GM18526 (cell line): ENCODE data around the gene EMC8.

Experiments
- POLR2A ChIP-seq: IDR thresholded peaks from 3 replicates; pipeline ENCODE4 v1.6.1; 2011; ENCODE audit not compliant: insufficient read length; ENCODE audit errors: extremely low read depth

EMC8 gene

GRCh38 chr16:85799497-85800320 is at the start of gene EMC8, which contains the start of gene COX4I1:
Gene EMC8, minus strand, starts transcription at chr16:85799544. Its CDS starts 249 bp downstream, at chr16:85799295.
Gene COX4I1, plus strand, starts transcription at chr16:85799695. Its CDS starts 1,511 bp downstream, at chr16:85801206.
- peak; percentile 93 for TF ChIP-seq POLR2A

GRCh38 chr16:85848986-85849385 is 49.6 kb upstream of the EMC8 start:
- no peak for TF ChIP-seq POLR2A

GRCh38 chr16:85847681-85848601 is 48.6 kb upstream of the EMC8 start:
- TF ChIP-seq POLR2A: no peak

GRCh38 chr16:85847036-85847435 is 47.7 kb upstream of the EMC8 start:
- TF ChIP-seq POLR2A: no peak

- no peak for TF ChIP-seq POLR2A
These were observed 47.1 kb upstream of the EMC8 start for GRCh38 chr16:85846461-85846860.

GRCh38 chr16:85845266-85845665 is 45.9 kb upstream of the EMC8 start:
- TF ChIP-seq POLR2A: no peak

- TF ChIP-seq POLR2A: no peak
These were observed 45.4 kb upstream of the EMC8 start for GRCh38 chr16:85844786-85845185.

- no peak for TF ChIP-seq POLR2A
These were observed 44.8 kb upstream of the EMC8 start for GRCh38 chr16:85844169-85844481.

- TF ChIP-seq POLR2A: no peak
These were observed 44.3 kb upstream of the EMC8 start for GRCh38 chr16:85843471-85844168.

GRCh38 chr16:85842848-85843247 is 43.5 kb upstream of the EMC8 start:
- no peak for TF ChIP-seq POLR2A

- TF ChIP-seq POLR2A: no peak
These were observed 43.1 kb upstream of the EMC8 start for GRCh38 chr16:85842435-85842834.

- no peak for TF ChIP-seq POLR2A
These were observed 41.5 kb upstream of the EMC8 start for GRCh38 chr16:85840801-85841200.

GRCh38 chr16:85840395-85840794 is 41.1 kb upstream of the EMC8 start:
- TF ChIP-seq POLR2A: no peak

GRCh38 chr16:85839681-85840240 is 40.4 kb upstream of the EMC8 start:
- no peak for TF ChIP-seq POLR2A

GRCh38 chr16:85838876-85839585 is 39.7 kb upstream of the EMC8 start:
- TF ChIP-seq POLR2A: no peak

GRCh38 chr16:85838381-85838780 is 39.0 kb upstream of the EMC8 start:
- TF ChIP-seq POLR2A: no peak
